GM13976 (cell line): ENCODE results near the gene HAUS3.

Experiments used
- DNase-seq: peaks from one replicate; pipeline ENCODE4 v3.0.0; 2012; ENCODE audit warnings: low spot score
- in situ Hi-C: fragments of 300-500 bp; cut with MboI; formaldehyde crosslinking; loops from one replicate; pipeline ENCODE4 v1.12.0; 2022; ENCODE audit warnings: low sequenced_read_pairs, mixed read lengths, inconsistent platforms; ENCODE audit not compliant: unreplicated experiment
- TF ChIP-seq, protein P1 (sequence below): IDR thresholded peaks from 2 replicates; pipeline ENCODE4 v1.5.1; 2012; ENCODE audit warnings: borderline replicate concordance, mild to moderate bottlenecking; ENCODE audit not compliant: insufficient read depth; ENCODE audit errors: extremely low read depth, missing control alignments, control extremely low read depth

HAUS3 gene

DNA sequence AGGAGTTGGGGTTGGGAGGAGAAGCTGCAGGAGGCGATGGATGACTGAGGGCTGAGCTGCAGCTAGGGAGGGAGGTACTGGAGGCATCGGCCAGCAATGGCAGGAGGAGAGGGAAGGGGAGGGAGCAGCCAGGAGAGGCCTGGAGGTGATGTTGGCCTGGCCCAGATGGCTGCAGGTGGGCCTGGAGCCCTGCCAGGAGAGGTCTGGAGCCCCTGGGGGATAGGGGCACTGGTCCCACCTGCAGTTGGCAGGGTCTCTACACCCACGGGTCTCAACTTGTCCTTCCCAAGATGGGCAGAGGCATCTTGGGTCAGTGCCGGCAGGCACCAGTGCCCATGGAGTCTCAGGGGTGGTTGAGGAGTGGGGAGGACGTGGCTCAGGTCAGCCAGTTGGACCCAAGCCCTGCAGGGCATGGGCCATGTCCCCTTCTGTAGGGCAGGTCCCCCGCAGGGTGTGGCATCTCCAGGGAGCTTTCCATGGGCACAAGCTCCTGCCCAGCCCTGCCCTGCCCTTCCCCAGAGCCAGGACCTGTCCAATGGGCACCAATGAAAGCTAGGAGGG is 22.6 kb upstream of the HAUS3 start:
- in situ Hi-C loops = no loop called here

DNA sequence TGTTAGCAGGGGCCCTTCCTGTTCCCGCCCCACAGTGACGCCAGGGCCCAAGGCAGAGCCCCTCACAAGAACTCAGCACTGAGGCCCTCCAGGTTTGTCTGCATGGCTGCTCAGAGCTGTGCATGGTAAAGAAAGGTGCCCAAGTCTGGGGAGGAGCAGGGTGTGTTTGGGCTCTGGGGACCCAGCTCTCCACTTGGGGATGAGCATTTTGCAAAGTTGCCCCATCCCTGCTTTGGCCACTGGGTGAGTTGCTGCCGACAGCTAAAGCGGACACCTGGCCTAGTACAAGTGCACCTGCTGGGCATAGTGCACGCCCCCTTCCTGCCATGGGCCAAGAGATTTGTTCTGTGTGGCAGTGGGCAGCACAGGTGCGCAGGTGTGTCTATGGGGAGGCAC is 22.0 kb upstream of the HAUS3 start:
- TF ChIP-seq, protein P1, sequence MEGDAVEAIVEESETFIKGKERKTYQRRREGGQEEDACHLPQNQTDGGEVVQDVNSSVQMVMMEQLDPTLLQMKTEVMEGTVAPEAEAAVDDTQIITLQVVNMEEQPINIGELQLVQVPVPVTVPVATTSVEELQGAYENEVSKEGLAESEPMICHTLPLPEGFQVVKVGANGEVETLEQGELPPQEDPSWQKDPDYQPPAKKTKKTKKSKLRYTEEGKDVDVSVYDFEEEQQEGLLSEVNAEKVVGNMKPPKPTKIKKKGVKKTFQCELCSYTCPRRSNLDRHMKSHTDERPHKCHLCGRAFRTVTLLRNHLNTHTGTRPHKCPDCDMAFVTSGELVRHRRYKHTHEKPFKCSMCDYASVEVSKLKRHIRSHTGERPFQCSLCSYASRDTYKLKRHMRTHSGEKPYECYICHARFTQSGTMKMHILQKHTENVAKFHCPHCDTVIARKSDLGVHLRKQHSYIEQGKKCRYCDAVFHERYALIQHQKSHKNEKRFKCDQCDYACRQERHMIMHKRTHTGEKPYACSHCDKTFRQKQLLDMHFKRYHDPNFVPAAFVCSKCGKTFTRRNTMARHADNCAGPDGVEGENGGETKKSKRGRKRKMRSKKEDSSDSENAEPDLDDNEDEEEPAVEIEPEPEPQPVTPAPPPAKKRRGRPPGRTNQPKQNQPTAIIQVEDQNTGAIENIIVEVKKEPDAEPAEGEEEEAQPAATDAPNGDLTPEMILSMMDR = no peak
- in situ Hi-C loops = no loop called here
- no peak for DNase-seq

More for the DNA sequence above, 22.6 kb upstream of the HAUS3 start:
- DNase-seq = no peak
- TF ChIP-seq, protein P1 = no peak

DNA sequence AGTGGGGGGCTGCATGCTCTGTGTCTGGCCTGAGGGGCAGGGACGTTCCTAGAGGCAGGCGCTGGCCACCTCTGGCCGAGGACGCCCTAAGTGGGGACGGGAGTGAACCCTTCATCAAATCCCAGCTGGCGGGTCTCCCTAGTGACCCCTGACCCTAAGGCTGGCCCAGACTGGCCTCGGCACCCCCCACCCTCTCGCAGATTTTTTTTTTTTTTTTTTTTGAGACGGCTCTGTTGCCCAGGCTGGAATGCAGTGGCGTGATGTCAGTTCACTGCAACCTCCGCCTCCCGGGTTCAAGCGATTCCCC is 21.0 kb upstream of the HAUS3 start:
- TF ChIP-seq, protein P1 = no peak
- DNase-seq = no peak
- in situ Hi-C loops = no loop called here

DNA sequence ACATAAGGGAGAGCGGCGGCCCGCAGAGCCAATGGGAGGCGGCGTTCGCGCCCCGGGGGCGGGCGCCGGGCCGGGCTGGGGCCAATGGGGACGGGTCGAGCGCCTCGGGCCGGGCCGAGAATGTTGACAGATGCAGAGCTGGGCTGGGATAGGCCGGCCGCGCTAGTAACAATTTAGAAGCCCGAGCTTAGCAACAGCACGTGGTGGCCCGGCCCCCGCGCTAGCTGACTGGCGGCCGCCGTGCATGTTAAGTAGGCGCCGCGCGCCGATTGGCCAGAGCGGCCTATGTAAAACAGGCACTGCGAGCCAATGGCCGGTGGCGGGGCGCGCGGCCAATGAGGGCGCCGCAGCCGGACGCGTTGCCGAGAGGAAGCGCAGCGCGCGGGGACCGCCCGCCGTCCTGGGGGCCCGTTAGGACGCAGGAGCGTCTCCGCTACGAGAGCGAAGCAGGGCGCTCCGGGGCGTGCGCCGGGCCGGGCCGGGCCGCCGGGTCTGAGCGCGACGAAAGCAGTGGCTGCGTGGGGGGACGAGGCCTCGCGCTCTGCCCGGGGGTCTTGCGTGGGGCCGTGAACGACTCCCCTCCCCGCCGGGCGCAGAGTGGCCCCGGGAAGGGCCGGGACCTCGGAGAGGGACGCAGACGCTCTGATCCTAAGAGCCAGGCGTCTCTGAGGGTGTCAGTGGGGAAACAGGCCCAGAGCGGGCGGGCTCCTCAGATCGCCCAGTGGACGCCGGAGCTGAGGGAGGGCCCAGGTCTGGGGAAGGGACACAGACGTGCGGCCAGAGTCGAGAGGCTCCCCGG is 20.4 kb upstream of the HAUS3 start:
- in situ Hi-C loops = no loop called here
- DNase-seq = peak; percentile 97
- TF ChIP-seq, protein P1 = no peak

DNA sequence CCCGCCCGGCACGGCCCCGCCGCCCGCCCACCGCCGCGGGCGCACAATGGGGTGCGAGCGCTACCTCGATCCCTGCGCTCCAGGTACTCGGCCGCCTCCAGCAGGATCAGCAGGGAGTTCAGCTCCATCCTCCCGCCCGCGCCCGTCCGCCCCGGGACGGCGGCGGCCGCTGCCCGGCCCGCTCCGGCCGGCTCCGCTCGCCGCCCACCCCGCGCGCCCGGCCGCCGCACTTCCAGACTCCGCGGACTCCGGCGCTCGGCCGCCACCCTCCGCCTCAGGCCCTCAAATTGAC is 19.9 kb upstream of the HAUS3 start, which contains the start of gene MXD4:
Gene MXD4 (minus strand): TSS at position 257 of the 292 bp plus-strand sequence. CDS start 129 bp downstream, at position 128.
- no peak for DNase-seq
- in situ Hi-C loops = no loop called here
- TF ChIP-seq, protein P1 = no peak

DNA sequence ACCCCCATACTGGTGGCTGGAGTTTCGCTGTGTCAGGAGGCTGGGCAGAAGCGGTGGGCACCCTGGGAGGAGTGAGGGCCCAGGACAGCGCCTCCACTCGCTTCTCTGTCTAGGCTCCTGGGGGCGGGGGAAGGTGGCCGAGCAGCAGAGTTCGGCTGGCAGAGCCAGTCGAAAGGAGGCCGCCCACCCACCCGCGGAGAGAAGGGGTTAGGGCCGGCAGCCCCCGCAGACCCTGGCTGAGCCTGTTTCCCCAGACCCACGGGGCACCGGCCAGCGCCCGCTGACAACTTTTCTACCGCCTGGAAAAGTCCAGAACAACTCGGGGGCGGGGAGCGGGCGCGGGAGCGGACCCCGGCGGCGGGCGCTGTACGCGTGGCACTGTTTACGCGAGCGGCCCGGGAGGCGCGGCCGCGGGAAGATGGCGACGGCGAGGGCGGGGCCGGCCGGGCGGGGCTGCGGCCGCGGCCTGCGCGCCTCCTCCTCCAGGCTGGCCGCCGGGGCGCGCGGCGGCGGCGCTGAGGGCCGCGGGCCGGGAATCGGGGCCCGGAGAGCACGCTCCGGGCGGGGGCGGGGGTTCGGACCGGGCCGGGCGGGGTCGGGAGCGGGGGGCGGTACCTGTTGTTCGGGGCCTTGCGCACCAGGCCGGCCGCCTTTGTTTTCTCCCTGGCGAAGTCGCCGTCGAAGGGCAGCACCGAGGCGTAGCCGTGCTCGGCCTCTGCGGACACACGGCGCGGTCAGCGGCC is 19.4 kb upstream of the HAUS3 start:
- TF ChIP-seq, protein P1 = no peak
- in situ Hi-C loops = no loop called here
- DNase-seq = peak; percentile 83
